Measurements from ENCODE around the gene KRTAP4-8.
"Not testable (repeated sequence)": the region's sequence is repeated elsewhere in the genome, so short reads cannot be mapped to it uniquely, and the experiment has no call there.

The KRTAP4-8 gene

GRCh38 chr17:41107941-41108450, 10.1 kb upstream of the KRTAP4-8 start:
- no peak for DNase-seq

- DNase-seq, result not testable (repeated sequence)
Measured at GRCh38 chr17:41105347-41105746, 7.4 kb upstream of the KRTAP4-8 start, which contains the start of gene KRTAP4-9. Gene KRTAP4-9, plus strand, starts transcription at chr17:41105389. Its CDS starts 0 bp downstream, at chr17:41105389.

- not testable (repeated sequence) for DNase-seq
Measured at GRCh38 chr17:41104386-41105038, 6.6 kb upstream of the KRTAP4-8 start.

- DNase-seq, result no peak
Measured at GRCh38 chr17:41103896-41104295, 6.0 kb upstream of the KRTAP4-8 start.

- DNase-seq, result no peak
Measured at GRCh38 chr17:41101586-41102259, 3.8 kb upstream of the KRTAP4-8 start, which contains the start of gene KRTAP4-16. Gene KRTAP4-16, minus strand, starts transcription at chr17:41102209. Its CDS starts 0 bp downstream, at chr17:41102209.

- DNase-seq, result not testable (repeated sequence)
Measured at GRCh38 chr17:41099682-41100480, 1.9 kb upstream of the KRTAP4-8 start.

GRCh38 chr17:41098481-41098880, 539 bp upstream of the KRTAP4-8 start:
- DNase-seq, result no peak

GRCh38 chr17:41096055-41096454, 1.9 kb downstream of the KRTAP4-8 start:
- DNase-seq, result peak; percentile 62

- not testable (repeated sequence) for DNase-seq
Measured at GRCh38 chr17:41088760-41089352, 9.1 kb downstream of the KRTAP4-8 start.

- not testable (repeated sequence) for DNase-seq
Measured at GRCh38 chr17:41084100-41084856, 13.7 kb downstream of the KRTAP4-8 start, which contains the start of gene KRTAP4-7. Gene KRTAP4-7, plus strand, starts transcription at chr17:41084150. Its CDS starts 57 bp downstream, at chr17:41084207.

GRCh38 chr17:41083427-41083826, 14.5 kb downstream of the KRTAP4-8 start:
- DNase-seq, result not testable (repeated sequence)

GRCh38 chr17:41082626-41083025, 15.3 kb downstream of the KRTAP4-8 start:
- DNase-seq, result no peak

- DNase-seq, result no peak
Measured at GRCh38 chr17:41076788-41077187, 21.2 kb downstream of the KRTAP4-8 start.

- DNase-seq, result peak; percentile 35
Measured at GRCh38 chr17:41073676-41074075, 24.3 kb downstream of the KRTAP4-8 start.

GRCh38 chr17:41071606-41072360, 26.2 kb downstream of the KRTAP4-8 start:
- no peak for DNase-seq

- DNase-seq, result no peak
Measured at GRCh38 chr17:41069031-41069430, 28.9 kb downstream of the KRTAP4-8 start.

- no peak for DNase-seq
Measured at GRCh38 chr17:41067281-41067680, 30.7 kb downstream of the KRTAP4-8 start.

GRCh38 chr17:41065829-41066624, 31.9 kb downstream of the KRTAP4-8 start, which contains the start of gene KRTAP2-4:
Gene KRTAP2-4, minus strand, starts transcription at chr17:41065879. Its CDS starts 34 bp downstream, at chr17:41065845.
- no peak for DNase-seq

- DNase-seq, result not testable (repeated sequence)
Measured at GRCh38 chr17:41065016-41065689, 32.8 kb downstream of the KRTAP4-8 start.

All from NCI-H526 treated with DMSO at 0.1 percent for 48 hours (cell line).